ENCODE measurements around the gene MTF1.
A peak's percentile ranks its signal among the peaks of the same experiment; 100 is the strongest.
"Not testable (repeated sequence)": the region's sequence is repeated elsewhere in the genome, so short reads cannot be mapped to it uniquely, and the experiment has no call there.

Gene MTF1

GRCh38 chr1:37793773-37794371, 65.5 kb downstream of the MTF1 start, which contains the start of gene MANEAL:
Gene MANEAL (plus strand): TSS chr1:37793847. CDS start chr1:37794183, 336 bp downstream.
- peak; percentile 83 for DNase-seq (ENCODE audit: low spot score)

- no peak for DNase-seq (ENCODE audit: low spot score)
Observed at GRCh38 chr1:37792943-37793686, 66.3 kb downstream of the MTF1 start.

- no peak for DNase-seq (ENCODE audit: low spot score)
Observed at GRCh38 chr1:37782491-37782890, 76.9 kb downstream of the MTF1 start.

DNA sequence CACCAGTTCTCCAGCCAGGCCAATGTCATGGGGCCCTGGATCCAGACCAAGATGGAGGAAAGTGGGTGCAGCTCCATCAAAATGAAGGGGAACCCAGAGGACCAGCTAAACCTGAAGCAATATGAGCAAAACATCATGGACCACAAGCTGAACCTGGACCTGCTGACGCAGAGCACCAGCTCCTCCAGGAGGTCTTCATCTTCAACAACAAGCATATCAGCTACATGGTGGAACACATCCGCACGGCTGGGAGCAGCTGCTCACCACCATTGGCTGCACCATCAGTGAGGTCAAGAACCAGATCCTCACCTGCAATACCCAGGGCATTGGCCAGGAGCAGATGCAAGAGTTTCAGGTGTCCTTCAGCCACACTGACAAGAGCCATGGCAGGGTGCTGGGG, 80.7 kb downstream of the MTF1 start:
- no peak for DNase-seq (ENCODE audit: low spot score)

DNA sequence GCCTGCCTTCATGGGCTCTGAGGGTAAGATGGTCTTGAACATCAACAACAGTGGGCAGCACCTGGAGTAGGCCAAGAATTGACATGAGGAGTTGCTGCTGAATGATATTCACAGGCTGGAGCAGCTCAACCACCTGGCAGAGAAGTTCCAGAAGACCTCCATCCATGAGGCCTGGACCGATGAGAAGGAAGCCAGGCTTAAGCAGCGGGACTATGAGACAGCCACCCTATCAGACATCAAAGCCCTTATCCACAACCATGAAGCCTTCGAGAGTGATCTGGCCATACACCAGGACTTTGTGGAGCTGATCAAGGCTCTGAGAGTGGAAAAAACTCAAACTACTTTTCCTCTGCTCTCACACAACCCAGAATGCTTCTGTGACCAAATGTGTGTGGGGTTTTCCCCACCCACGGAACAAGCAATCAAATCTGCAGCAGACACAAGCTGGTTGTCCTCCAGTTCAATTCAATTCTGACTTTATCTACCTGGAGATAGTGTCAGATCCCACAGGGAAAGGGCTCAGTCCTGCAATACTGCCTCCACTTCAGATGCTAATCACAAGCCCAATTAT, 82.4 kb downstream of the MTF1 start:
- no peak for DNase-seq (ENCODE audit: low spot score)

DNA sequence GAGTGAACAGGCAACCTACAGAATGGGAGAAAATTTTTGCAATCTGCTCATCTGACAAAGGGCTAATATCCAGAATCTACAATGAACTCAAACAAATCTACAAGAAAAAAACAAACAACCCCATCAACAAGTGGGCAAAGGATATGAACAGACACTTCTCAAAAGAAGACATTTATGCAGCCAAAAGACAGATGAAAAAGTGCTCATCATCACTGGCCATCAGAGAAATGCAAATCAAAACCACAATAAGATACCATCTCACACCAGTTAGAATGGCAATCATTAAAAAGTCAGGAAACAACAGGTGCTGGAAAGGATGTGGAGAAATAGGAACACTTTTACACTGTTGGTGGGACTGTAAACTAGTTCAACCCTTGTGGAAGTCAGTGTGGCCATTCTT, 88.0 kb downstream of the MTF1 start:
- not testable (repeated sequence) for DNase-seq (ENCODE audit: low spot score)

DNA sequence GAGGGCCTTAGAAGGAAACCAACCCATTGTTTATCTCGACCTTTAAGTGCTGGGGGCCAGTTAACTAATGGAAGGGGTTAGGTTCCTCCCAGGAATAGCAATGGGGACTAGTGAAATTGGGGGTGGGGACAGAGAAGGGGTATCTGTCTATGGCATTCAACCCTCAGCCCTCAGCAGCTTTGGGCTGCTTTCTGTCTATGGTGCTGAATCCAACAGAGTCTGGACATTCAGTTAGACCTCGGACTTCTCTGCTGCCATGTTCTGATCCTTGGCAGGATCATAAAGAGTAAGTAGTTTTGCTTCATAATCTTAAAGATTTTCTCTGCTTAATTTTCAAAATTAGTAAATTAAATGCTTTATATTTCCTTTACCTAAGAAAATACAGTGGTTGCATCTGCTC, 91.9 kb downstream of the MTF1 start:
- no peak for DNase-seq (ENCODE audit: low spot score)

DNA sequence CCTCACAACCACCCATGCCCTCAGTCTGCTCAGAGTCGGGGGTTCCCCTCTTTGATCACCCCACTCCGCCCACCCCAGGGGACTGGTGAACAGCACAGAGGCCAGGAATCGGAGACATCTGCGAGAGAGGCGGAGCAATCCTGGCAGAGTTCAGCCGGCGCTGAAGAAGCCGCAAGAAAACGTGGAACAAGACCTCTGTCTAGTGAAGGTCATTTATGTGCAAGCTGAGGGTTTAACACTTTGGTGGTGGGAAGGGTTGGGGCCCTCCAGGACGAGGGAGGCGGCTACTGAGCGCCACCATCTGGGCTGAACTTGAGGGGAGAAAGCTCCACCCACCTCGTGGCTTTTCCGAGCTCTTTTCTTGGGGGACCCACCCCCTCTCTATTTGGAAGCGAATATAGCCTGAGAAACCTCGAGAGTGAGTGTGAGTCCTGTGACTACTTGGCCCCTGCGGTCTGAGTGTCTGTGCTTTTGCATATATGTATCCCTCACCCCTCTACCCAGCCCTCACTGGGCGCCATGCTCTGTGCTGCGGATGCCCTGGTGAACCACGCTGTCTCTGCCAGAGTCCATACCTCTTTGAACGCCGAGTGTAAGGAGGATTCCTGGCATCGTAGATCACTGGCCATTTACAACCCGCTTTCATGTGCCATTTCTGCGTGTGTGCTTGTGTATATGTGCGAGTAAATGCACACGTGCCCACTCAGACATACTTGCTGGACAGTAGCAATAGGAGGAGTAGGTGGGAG, 93.3 kb downstream of the MTF1 start:
- DNase-seq (ENCODE audit: low spot score) = no peak

GRCh38 chr1:37764888-37765441, 94.4 kb downstream of the MTF1 start, which contains the start of gene EPHA10:
Gene EPHA10 (minus strand): TSS chr1:37765120. CDS start chr1:37765066, 54 bp downstream.
- no peak for DNase-seq (ENCODE audit: low spot score)

DNA sequence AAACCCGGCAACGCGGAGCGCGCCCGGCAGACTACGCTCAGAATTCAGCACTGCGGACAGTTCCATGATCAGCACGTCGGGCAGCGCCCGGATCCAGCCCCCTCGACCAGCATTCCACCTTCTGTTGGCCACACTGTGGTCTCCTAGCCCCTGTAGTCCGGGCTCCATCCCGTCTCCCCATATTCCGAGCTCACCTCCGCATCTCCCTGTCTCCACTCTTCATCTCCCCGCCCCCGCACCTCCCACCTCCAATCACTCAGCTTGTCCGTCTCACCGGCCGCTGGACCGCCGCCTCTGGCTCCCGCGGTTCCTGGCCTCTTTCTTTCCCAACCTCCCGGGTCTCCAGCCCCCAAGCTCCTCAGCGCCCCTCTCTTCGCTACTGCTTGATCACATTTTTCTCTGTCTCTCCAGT, 95.0 kb downstream of the MTF1 start:
- DNase-seq (ENCODE audit: low spot score) = peak; percentile 78

DNA sequence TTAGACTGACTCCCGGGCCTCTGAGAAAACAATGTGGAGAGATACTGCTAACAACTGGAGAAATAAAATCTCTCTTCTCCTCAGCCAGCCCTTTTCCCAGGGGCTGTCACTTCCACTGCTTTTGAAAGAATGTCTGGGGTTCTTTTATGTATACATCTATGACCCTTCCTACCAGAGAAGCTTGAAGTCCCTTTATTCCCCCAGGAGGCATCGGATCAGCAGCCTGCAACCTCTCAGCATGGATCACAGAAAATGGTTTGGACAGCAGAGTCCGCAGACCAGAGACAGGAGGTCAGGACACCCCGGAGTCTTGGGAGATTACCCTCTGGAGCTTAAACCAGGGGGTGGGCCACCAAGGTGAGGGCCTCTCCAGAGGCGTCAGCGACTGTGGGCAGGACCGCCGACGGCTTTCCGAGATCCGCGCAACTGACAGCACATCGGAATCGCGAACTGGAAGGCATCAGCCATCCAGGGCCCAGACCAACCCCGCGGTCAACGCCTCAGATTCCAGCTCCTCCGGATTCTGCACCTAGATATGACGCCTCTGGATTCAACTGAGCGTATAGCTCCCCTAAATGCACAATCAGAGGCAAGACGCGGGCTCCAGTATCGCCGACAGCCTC, 95.5 kb downstream of the MTF1 start:
- no peak for DNase-seq (ENCODE audit: low spot score)

GRCh38 chr1:37762516-37762915, 96.9 kb downstream of the MTF1 start:
- no peak for DNase-seq (ENCODE audit: low spot score)

- no peak for DNase-seq (ENCODE audit: low spot score)
Observed at GRCh38 chr1:37761416-37762095, 97.8 kb downstream of the MTF1 start.

Measured in AG08396 (cell line).